ENCODE measurements around the gene DNAH1.

Gene DNAH1

GRCh38 chr3:52406231-52406661 lies 90.1 kb downstream of the DNAH1 start:
- no peak overlapping the region for H3K27ac ChIP-seq
- peaks cover 56 to 68% (median 61%) of the 10 kb centered on the region in 3 donors for H3K36me3 ChIP-seq
- peak in 1 of 2 donors; percentile 66 for DNase-seq
- H3K4me1 ChIP-seq = peaks cover 0 to 30% (median 20%) of the 10 kb centered on the region in 4 donors
- H3K4me3 ChIP-seq = no peak overlapping the region
- TF ChIP-seq CTCF (IDR thresholded peaks at IDR 0.05) = no peak
- no peaks in the 10 kb centered on the region for H3K27me3 ChIP-seq
- H3K9me3 ChIP-seq = no peaks in the 10 kb centered on the region
- intact Hi-C loops (cut with DNase I; ENCODE audit: low total_unique reads) = loop anchor here (5.0 kb wide), 1 partner anchor 114 kb away; no protein-coding TSS in a partner anchor

DNA sequence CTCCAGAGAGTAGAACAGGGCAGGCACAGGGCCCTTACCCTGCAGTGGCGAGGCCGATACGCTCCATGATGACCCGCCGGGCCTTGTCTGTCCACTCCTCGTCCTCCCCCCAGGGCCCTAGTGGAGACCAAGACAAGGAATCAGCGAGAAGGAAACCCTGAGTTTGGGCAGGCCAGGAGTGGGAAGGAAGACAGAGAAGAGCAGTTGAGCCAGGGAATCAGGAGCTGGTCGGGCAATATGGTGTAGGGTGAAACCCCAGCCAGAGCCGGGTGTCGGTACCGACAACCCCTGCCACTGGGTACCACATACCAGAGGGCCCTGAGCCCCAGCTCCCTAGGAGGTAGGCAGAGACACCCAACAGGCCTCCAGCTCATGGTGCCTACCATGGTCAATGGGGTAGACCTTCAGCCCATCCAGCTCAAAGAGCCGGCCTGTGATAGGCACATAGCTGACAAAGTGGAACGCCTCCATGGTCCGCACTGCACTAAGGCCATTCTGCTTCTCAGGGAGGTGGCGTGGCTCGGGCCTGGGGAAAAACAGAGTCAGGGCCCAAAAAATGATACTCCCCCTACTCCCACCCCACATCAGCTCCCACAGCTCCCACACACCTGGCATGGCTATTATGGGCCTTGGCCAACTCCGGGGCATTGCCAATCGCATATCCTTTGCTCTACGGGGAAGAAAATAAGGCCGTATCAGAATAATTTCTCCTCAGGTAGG lies 90.8 kb downstream of the DNAH1 start:
- Histone ChIP-seq H3K36me3 (peaks cover 51 to 61% (median 54%) of the 10 kb centered on the region in 3 donors), H3K27me3 (no peaks in the 10 kb centered on the region), H3K27ac (no peak overlapping the region), H3K4me1 (peaks cover 0 to 36% (median 26%) of the 10 kb centered on the region in 4 donors), H3K9me3 (no peaks in the 10 kb centered on the region), H3K4me3 (no peak overlapping the region)
- intact Hi-C loops (cut with DNase I; ENCODE audit: low total_unique reads) = loop anchor here (5.0 kb wide), 1 partner anchor 115 kb away; no protein-coding TSS in a partner anchor
- TF ChIP-seq CTCF (IDR thresholded peaks at IDR 0.05) = no peak
- peak in 1 of 2 donors; percentile 62 for DNase-seq

- no peak for TF ChIP-seq CTCF (IDR thresholded peaks at IDR 0.05)
- intact Hi-C loops (cut with DNase I; ENCODE audit: low total_unique reads) = loop anchor here (5.0 kb wide), 1 partner anchor 115 kb away; no protein-coding TSS in a partner anchor
- peaks cover 44 to 53% (median 45%) of the 10 kb centered on the region in 3 donors for H3K36me3 ChIP-seq
- H3K9me3 ChIP-seq = no peaks in the 10 kb centered on the region
- peaks cover 0 to 44% (median 34%) of the 10 kb centered on the region in 4 donors for H3K4me1 ChIP-seq
- H3K27me3 ChIP-seq = no peaks in the 10 kb centered on the region
- peak in 1 of 2 donors; percentile 62 for DNase-seq
- no peak overlapping the region for H3K27ac ChIP-seq
- no peak overlapping the region for H3K4me3 ChIP-seq
These were observed 91.7 kb downstream of the DNAH1 start for GRCh38 chr3:52407779-52408178.

DNA sequence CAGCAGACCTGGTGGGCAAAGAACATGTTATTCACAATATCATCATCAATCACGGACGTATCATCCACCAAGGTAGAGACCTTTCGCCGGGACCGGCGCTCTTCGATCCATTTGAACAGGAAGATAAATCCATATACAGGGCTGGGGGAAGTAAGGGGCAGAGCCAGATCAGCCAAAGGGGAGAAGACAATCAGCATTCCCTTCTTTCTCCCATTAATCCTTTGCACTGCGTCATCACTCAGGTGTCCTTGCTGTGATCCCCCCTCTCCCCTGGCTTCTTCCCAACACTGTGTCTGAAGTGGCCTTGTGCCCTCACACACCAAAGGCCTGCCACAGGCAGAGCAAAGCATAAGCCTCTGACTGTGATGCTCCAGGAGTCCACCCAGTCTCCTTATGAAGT lies 92.3 kb downstream of the DNAH1 start:
- H3K9me3 ChIP-seq = no peaks in the 10 kb centered on the region
- peaks cover 0 to 49% (median 38%) of the 10 kb centered on the region in 4 donors for H3K4me1 ChIP-seq
- intact Hi-C loops (cut with DNase I; ENCODE audit: low total_unique reads) = loop anchor here (5.0 kb wide), 1 partner anchor 116 kb away; no protein-coding TSS in a partner anchor
- no peaks in the 10 kb centered on the region for H3K27me3 ChIP-seq
- H3K36me3 ChIP-seq = peaks cover 37 to 46% (median 38%) of the 10 kb centered on the region in 3 donors
- H3K27ac ChIP-seq = peak overlapping the region in 1 of 2 donors; percentile 100
- peak in 1 of 2 donors; percentile 53 for DNase-seq
- TF ChIP-seq CTCF (IDR thresholded peaks at IDR 0.05) = no peak
- peak overlapping the region; percentile 98 to 100 for H3K4me3 ChIP-seq

DNA sequence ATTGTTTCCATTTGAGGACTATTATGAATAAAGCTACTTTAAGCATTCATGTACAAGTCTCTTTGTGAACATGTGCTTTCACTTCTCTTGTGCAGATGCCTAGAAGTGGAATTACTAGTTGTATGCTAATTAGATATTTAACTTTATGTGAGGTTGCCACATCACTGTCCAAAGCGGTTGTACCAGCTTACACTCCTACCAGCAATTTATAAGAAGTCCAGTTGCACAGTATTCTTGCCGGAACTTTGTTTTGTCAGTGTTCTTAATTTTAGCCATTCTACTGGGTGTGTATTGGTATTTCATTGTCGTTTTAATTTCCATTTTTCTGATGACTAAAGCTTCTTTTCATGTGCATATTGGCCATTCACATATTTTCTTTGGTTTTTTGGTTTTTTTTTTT lies 99.7 kb downstream of the DNAH1 start:
- no peaks in the 10 kb centered on the region for H3K9me3 ChIP-seq
- DNase-seq = no peak
- intact Hi-C loops (cut with DNase I; ENCODE audit: low total_unique reads) = no loop called here
- peaks cover 0 to 21% (median 18%) of the 10 kb centered on the region in 4 donors for H3K4me1 ChIP-seq
- H3K27me3 ChIP-seq = no peaks in the 10 kb centered on the region
- H3K4me3 ChIP-seq = no peak overlapping the region
- H3K27ac ChIP-seq = no peak overlapping the region
- peaks cover 0 to 9% (median 0%) of the 10 kb centered on the region in 3 donors for H3K36me3 ChIP-seq
- no peak for TF ChIP-seq CTCF (IDR thresholded peaks at IDR 0.05)
